ENCODE data around the gene MVB12A.

GRCh38 chr19:17458970-17459369, 39.1 kb downstream of the MVB12A start:
- TF ChIP-seq, protein P1, sequence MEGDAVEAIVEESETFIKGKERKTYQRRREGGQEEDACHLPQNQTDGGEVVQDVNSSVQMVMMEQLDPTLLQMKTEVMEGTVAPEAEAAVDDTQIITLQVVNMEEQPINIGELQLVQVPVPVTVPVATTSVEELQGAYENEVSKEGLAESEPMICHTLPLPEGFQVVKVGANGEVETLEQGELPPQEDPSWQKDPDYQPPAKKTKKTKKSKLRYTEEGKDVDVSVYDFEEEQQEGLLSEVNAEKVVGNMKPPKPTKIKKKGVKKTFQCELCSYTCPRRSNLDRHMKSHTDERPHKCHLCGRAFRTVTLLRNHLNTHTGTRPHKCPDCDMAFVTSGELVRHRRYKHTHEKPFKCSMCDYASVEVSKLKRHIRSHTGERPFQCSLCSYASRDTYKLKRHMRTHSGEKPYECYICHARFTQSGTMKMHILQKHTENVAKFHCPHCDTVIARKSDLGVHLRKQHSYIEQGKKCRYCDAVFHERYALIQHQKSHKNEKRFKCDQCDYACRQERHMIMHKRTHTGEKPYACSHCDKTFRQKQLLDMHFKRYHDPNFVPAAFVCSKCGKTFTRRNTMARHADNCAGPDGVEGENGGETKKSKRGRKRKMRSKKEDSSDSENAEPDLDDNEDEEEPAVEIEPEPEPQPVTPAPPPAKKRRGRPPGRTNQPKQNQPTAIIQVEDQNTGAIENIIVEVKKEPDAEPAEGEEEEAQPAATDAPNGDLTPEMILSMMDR (conservative IDR thresholded peaks at IDR 0.05; ENCODE audit: low read length), result no peak
- no peak for TF ChIP-seq EZH2phosphoT487 (IDR thresholded peaks at IDR 0.05; ENCODE audit: borderline replicate concordance, low read depth, low read length)
